Kidney glomerular epithelial cell (primary cell): ENCODE results near the gene ABHD15.
A peak's percentile ranks its signal among the peaks of the same experiment; 100 is the strongest.

ENCODE experiments used
- DNase-seq: peaks from one replicate; lab custom pipeline; 2025; lab: John Stamatoyannopoulos, UW

The ABHD15 gene

GRCh38 chr17:29566473-29567303, at the start of gene ABHD15:
TSS of gene ABHD15 (minus strand) at chr17:29567037. CDS start at chr17:29566966, 71 bp downstream.
- DNase-seq: peak; percentile 40

- peak; percentile 41 for DNase-seq
These were observed 48.9 kb upstream of the ABHD15 start for GRCh38 chr17:29615492-29616299.

GRCh38 chr17:29615048-29615385, 48.2 kb upstream of the ABHD15 start:
- no peak for DNase-seq

GRCh38 chr17:29614349-29615047, 47.7 kb upstream of the ABHD15 start:
- no peak for DNase-seq

GRCh38 chr17:29613856-29614255, 47.0 kb upstream of the ABHD15 start:
- no peak for DNase-seq

- peak; percentile 79 for DNase-seq
These were observed 46.6 kb upstream of the ABHD15 start for GRCh38 chr17:29613352-29613837.

GRCh38 chr17:29612404-29613280, 45.8 kb upstream of the ABHD15 start:
- DNase-seq: no peak

- DNase-seq: no peak
These were observed 45.2 kb upstream of the ABHD15 start for GRCh38 chr17:29612094-29612403.

- no peak for DNase-seq
These were observed 44.7 kb upstream of the ABHD15 start for GRCh38 chr17:29611351-29612093.

- DNase-seq: no peak
These were observed 43.6 kb upstream of the ABHD15 start for GRCh38 chr17:29610395-29610794.

- no peak for DNase-seq
These were observed 42.1 kb upstream of the ABHD15 start for GRCh38 chr17:29608986-29609385.

GRCh38 chr17:29607557-29608195, 40.8 kb upstream of the ABHD15 start:
- no peak for DNase-seq

- DNase-seq: no peak
These were observed 36.4 kb upstream of the ABHD15 start for GRCh38 chr17:29603109-29603674.

- DNase-seq: no peak
These were observed 30.7 kb upstream of the ABHD15 start for GRCh38 chr17:29597361-29598172.

GRCh38 chr17:29596811-29597210, 30.0 kb upstream of the ABHD15 start:
- no peak for DNase-seq

- no peak for DNase-seq
These were observed 29.3 kb upstream of the ABHD15 start for GRCh38 chr17:29595943-29596774.

GRCh38 chr17:29595107-29595942, 28.5 kb upstream of the ABHD15 start:
- no peak for DNase-seq
